HL-60 (cell line): ENCODE results near the gene IGF2BP3.

Source experiments
- DNase-seq, 2 experiments: peaks; one replicate each; pipeline ENCODE4 v3.0.0-alpha.2; 2010 to 2020; ENCODE audit warnings: low read depth in 1 of 2, low spot score in 1 of 2
- H3K27ac ChIP-seq: fragments of 250-450 bp; sonication (Bioruptor Pico); replicated peaks from 2 replicates; pipeline ENCODE4 v1.5.1; 2020; ENCODE audit warnings: mild to moderate bottlenecking, moderate library complexity
- H3K27me3 ChIP-seq: fragments of 250-450 bp; sonication (Bioruptor Pico); 2 replicates; pipeline ENCODE4 v1.5.1; 2021; ENCODE audit warnings: mild to moderate bottlenecking, moderate library complexity; ENCODE audit not compliant: insufficient read depth, poor library complexity, severe bottlenecking
- H3K4me3 ChIP-seq: replicated peaks from 2 replicates; pipeline ENCODE4 v1.5.1; 2011; ENCODE audit warnings: mild to moderate bottlenecking, control low read depth, low read length; ENCODE audit not compliant: insufficient read depth
- CTCF ChIP-seq: IDR thresholded peaks from one replicate; pipeline ENCODE4 v1.5.1; 2011; ENCODE audit warnings: low read length, control low read depth, inconsistent platforms; ENCODE audit not compliant: insufficient read depth
- GABPA ChIP-seq: IDR thresholded peaks from 2 replicates; pipeline ENCODE4 v1.6.1; 2012; ENCODE audit warnings: low read depth
- POLR2AphosphoS5 ChIP-seq: IDR thresholded peaks from 2 replicates; pipeline ENCODE4 v1.6.1; 2012; ENCODE audit warnings: low read depth
- REST ChIP-seq: IDR thresholded peaks from 2 replicates; pipeline ENCODE4 v1.6.1; 2012; ENCODE audit warnings: low read depth; ENCODE audit not compliant: insufficient replicate concordance
- SPI1 ChIP-seq: IDR thresholded peaks from 2 replicates; pipeline ENCODE4 v1.6.1; 2012; ENCODE audit warnings: low read depth, mild to moderate bottlenecking, borderline replicate concordance

IGF2BP3 gene

GRCh38 chr7:23284871-23285270, 185.4 kb downstream of the IGF2BP3 start:
- H3K27me3 ChIP-seq = no peaks in the 10 kb centered on the region
- no peak overlapping the region for H3K4me3 ChIP-seq
- no peak overlapping the region for H3K27ac ChIP-seq
- TF ChIP-seq REST = no peak
- TF ChIP-seq GABPA = no peak
- TF ChIP-seq SPI1 = no peak
- no peak for TF ChIP-seq POLR2AphosphoS5
- TF ChIP-seq CTCF = no peak
- no peak for DNase-seq

DNA sequence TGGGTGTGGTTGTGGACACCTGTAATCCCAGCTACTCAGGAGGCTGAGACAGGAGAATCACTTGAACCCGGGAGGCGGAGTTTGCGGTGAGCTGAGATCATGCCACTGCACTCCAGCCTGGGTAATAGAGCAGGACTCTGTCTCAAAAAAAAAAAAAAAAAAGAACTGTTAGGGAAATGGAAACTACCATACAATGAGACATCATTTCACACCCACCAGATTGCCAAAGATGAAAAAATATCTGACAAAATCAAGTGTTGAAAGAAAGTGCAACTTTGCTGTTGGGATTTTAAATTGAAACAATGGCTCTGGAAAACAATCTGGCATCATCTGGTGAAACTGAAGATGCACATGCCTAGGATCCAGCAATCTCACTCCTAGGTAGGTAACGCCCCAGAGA, 187.2 kb downstream of the IGF2BP3 start:
- TF ChIP-seq SPI1 (no peak), CTCF (no peak), POLR2AphosphoS5 (no peak), REST (no peak), GABPA (no peak)
- no peak for DNase-seq
- Histone ChIP-seq H3K27ac (no peak overlapping the region), H3K27me3 (no peaks in the 10 kb centered on the region), H3K4me3 (no peak overlapping the region)

DNA sequence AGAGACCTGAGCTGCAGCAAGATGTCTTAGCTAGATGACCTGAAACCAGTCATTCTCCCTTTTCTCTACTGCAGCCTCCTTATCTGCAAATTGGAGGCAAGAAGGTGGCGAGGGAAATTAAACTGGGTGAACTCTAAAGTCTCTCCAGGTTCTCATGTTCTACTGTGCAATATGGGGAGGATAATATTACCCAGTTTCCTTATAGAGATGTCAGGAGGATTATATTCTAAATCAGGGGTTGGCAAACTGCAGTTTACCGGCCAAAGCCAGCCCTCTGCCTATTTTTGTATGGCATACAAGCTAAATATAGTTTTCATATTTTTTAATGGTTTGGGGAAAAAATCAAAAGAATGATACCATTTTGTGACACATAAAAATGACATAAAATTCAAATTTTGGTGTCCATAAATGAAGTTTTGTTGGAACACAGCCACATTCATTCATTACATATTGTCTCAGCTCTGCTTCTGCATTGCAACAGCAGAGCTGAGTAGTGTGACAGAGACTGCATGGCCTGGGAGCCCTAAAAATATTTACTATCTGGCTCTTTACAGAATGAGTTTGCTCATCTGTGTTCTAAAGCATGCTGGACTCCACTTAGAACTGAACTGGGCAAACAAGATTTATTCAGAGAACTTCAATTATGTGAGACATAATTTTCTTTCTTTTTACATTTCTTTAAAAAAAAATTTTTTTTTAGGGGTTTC, 190.3 kb downstream of the IGF2BP3 start:
- Histone ChIP-seq H3K4me3 (no peak overlapping the region), H3K27me3 (no peaks in the 10 kb centered on the region), H3K27ac (no peak overlapping the region)
- DNase-seq = no peak
- TF ChIP-seq SPI1 (no peak), GABPA (no peak), CTCF (no peak), REST (no peak), POLR2AphosphoS5 (no peak)
